ENCODE data around the gene ADGRB3.

ADGRB3 gene

GRCh38 chr6:69064226-69064625, 429.1 kb downstream of the ADGRB3 start:
- DNase-seq: no peak
- no peak overlapping the region for H3K4me3 ChIP-seq (ENCODE audit: insufficient read depth in 1 of 2, low read depth in 1 of 2, low read length in 2 of 2)
- H3K27ac ChIP-seq (ENCODE audit: low read length, poor library complexity, severe bottlenecking): no peak overlapping the region
- no peak overlapping the region for H4K8ac ChIP-seq (ENCODE audit: low read length)
- no peak overlapping the region for H2BK15ac ChIP-seq (ENCODE audit: low read depth, poor library complexity, severe bottlenecking)
- H3K4me1 ChIP-seq (ENCODE audit: control insufficient read depth, insufficient read depth, low read depth, low read length): no peaks in the 10 kb centered on the region
- H4K91ac ChIP-seq (ENCODE audit: low read length): no peak overlapping the region
- H2BK12ac ChIP-seq (ENCODE audit: low read length in 2 of 2): no peak overlapping the region
- H3K4ac ChIP-seq (ENCODE audit: low read depth in 1 of 2, low read length in 2 of 2): no peak overlapping the region
- no peak overlapping the region for H2BK120ac ChIP-seq (ENCODE audit: low read depth, low read length)
- H2AFZ ChIP-seq (ENCODE audit: low read depth, low read length): no peak overlapping the region
- H3K9me3 ChIP-seq (ENCODE audit: control insufficient read depth, low read length): no peaks in the 10 kb centered on the region
- H2BK5ac ChIP-seq (ENCODE audit: low read depth, low read length, poor library complexity, severe bottlenecking): no peak overlapping the region
- WGBS: no CpG with 5 or more reads among the region's 1 CpG
- H3K79me1 ChIP-seq (replicated peaks; ENCODE audit: low read length, poor library complexity, severe bottlenecking): no peaks in the 10 kb centered on the region
- no peak overlapping the region for H3K9ac ChIP-seq (ENCODE audit: low read length)
- H3K36me3 ChIP-seq (ENCODE audit: control insufficient read depth in 1 of 2, insufficient read depth in 2 of 2, low read depth in 1 of 2, low read length in 2 of 2): no peaks in the 10 kb centered on the region
- H3K18ac ChIP-seq (ENCODE audit: low read depth in 1 of 2, low read length in 2 of 2): no peak overlapping the region
- H2AK5ac ChIP-seq (ENCODE audit: low read length, severe bottlenecking): no peak overlapping the region
- no peak overlapping the region for H3K23ac ChIP-seq (ENCODE audit: low read length in 2 of 2)
- H3K4me2 ChIP-seq (ENCODE audit: low read length, poor library complexity, severe bottlenecking): no peak overlapping the region
- no peak overlapping the region for H3K14ac ChIP-seq (ENCODE audit: low read length in 2 of 2)
- no peaks in the 10 kb centered on the region for H3K27me3 ChIP-seq (ENCODE audit: control insufficient read depth in 1 of 2, insufficient read depth in 1 of 2, low read length in 2 of 2)

- H4K91ac ChIP-seq (ENCODE audit: low read length): no peak overlapping the region
- no peak overlapping the region for H2AK5ac ChIP-seq (ENCODE audit: low read length, severe bottlenecking)
- H3K4me1 ChIP-seq (ENCODE audit: control insufficient read depth, insufficient read depth, low read depth, low read length): peaks cover 1% of the 10 kb centered on the region
- H3K14ac ChIP-seq (ENCODE audit: low read length in 2 of 2): no peak overlapping the region
- no peak for DNase-seq
- H3K9ac ChIP-seq (ENCODE audit: low read length): no peak overlapping the region
- H3K4me2 ChIP-seq (ENCODE audit: low read length, poor library complexity, severe bottlenecking): no peak overlapping the region
- no peak overlapping the region for H3K4ac ChIP-seq (ENCODE audit: low read depth in 1 of 2, low read length in 2 of 2)
- H3K4me3 ChIP-seq (ENCODE audit: insufficient read depth in 1 of 2, low read depth in 1 of 2, low read length in 2 of 2): no peak overlapping the region
- peaks cover 2% of the 10 kb centered on the region for H3K79me1 ChIP-seq (replicated peaks; ENCODE audit: low read length, poor library complexity, severe bottlenecking)
- no peaks in the 10 kb centered on the region for H3K27me3 ChIP-seq (ENCODE audit: control insufficient read depth in 1 of 2, insufficient read depth in 1 of 2, low read length in 2 of 2)
- 43% methylated on average over 1 of the region's 1 CpG for WGBS
- no peak overlapping the region for H3K23ac ChIP-seq (ENCODE audit: low read length in 2 of 2)
- no peak overlapping the region for H3K18ac ChIP-seq (ENCODE audit: low read depth in 1 of 2, low read length in 2 of 2)
- no peak overlapping the region for H2BK15ac ChIP-seq (ENCODE audit: low read depth, poor library complexity, severe bottlenecking)
- H2AFZ ChIP-seq (ENCODE audit: low read depth, low read length): no peak overlapping the region
- no peak overlapping the region for H4K8ac ChIP-seq (ENCODE audit: low read length)
- no peak overlapping the region for H2BK5ac ChIP-seq (ENCODE audit: low read depth, low read length, poor library complexity, severe bottlenecking)
- no peaks in the 10 kb centered on the region for H3K9me3 ChIP-seq (ENCODE audit: control insufficient read depth, low read length)
- H3K27ac ChIP-seq (ENCODE audit: low read length, poor library complexity, severe bottlenecking): no peak overlapping the region
- no peak overlapping the region for H2BK120ac ChIP-seq (ENCODE audit: low read depth, low read length)
- no peaks in the 10 kb centered on the region for H3K36me3 ChIP-seq (ENCODE audit: control insufficient read depth in 1 of 2, insufficient read depth in 2 of 2, low read depth in 1 of 2, low read length in 2 of 2)
- no peak overlapping the region for H2BK12ac ChIP-seq (ENCODE audit: low read length in 2 of 2)
Measured at GRCh38 chr6:69069881-69070280, 434.8 kb downstream of the ADGRB3 start.

- Histone ChIP-seq H2BK12ac (ENCODE audit: low read length in 2 of 2) (no peak overlapping the region), H3K4me1 (ENCODE audit: control insufficient read depth, insufficient read depth, low read depth, low read length) (peaks cover 1% of the 10 kb centered on the region), H3K14ac (ENCODE audit: low read length in 2 of 2) (no peak overlapping the region), H3K79me1 (replicated peaks; ENCODE audit: low read length, poor library complexity, severe bottlenecking) (peaks cover 2% of the 10 kb centered on the region), H3K9ac (ENCODE audit: low read length) (no peak overlapping the region), H3K9me3 (ENCODE audit: control insufficient read depth, low read length) (no peaks in the 10 kb centered on the region), H3K4me2 (ENCODE audit: low read length, poor library complexity, severe bottlenecking) (no peak overlapping the region), H3K4me3 (ENCODE audit: insufficient read depth in 1 of 2, low read depth in 1 of 2, low read length in 2 of 2) (no peak overlapping the region), H2AK5ac (ENCODE audit: low read length, severe bottlenecking) (no peak overlapping the region), H4K91ac (ENCODE audit: low read length) (no peak overlapping the region), H3K27me3 (ENCODE audit: control insufficient read depth in 1 of 2, insufficient read depth in 1 of 2, low read length in 2 of 2) (no peaks in the 10 kb centered on the region), H2AFZ (ENCODE audit: low read depth, low read length) (no peak overlapping the region), H3K23ac (ENCODE audit: low read length in 2 of 2) (no peak overlapping the region), H2BK15ac (ENCODE audit: low read depth, poor library complexity, severe bottlenecking) (no peak overlapping the region), H4K8ac (ENCODE audit: low read length) (no peak overlapping the region), H3K36me3 (ENCODE audit: control insufficient read depth in 1 of 2, insufficient read depth in 2 of 2, low read depth in 1 of 2, low read length in 2 of 2) (no peaks in the 10 kb centered on the region), H2BK5ac (ENCODE audit: low read depth, low read length, poor library complexity, severe bottlenecking) (no peak overlapping the region), H3K18ac (ENCODE audit: low read depth in 1 of 2, low read length in 2 of 2) (no peak overlapping the region), H3K4ac (ENCODE audit: low read depth in 1 of 2, low read length in 2 of 2) (no peak overlapping the region), H3K27ac (ENCODE audit: low read length, poor library complexity, severe bottlenecking) (no peak overlapping the region), H2BK120ac (ENCODE audit: low read depth, low read length) (no peak overlapping the region)
- DNase-seq: no peak
- 100% methylated on average over 1 of the region's 1 CpG for WGBS
Measured at GRCh38 chr6:69072796-69073195, 437.7 kb downstream of the ADGRB3 start.

- no peak overlapping the region for H3K9ac ChIP-seq (ENCODE audit: low read length)
- H3K14ac ChIP-seq (ENCODE audit: low read length in 2 of 2): no peak overlapping the region
- DNase-seq: no peak
- H4K91ac ChIP-seq (ENCODE audit: low read length): no peak overlapping the region
- H3K27me3 ChIP-seq (ENCODE audit: control insufficient read depth in 1 of 2, insufficient read depth in 1 of 2, low read length in 2 of 2): no peaks in the 10 kb centered on the region
- no peak overlapping the region for H2BK120ac ChIP-seq (ENCODE audit: low read depth, low read length)
- H2BK12ac ChIP-seq (ENCODE audit: low read length in 2 of 2): no peak overlapping the region
- H3K79me1 ChIP-seq (replicated peaks; ENCODE audit: low read length, poor library complexity, severe bottlenecking): no peaks in the 10 kb centered on the region
- H3K4ac ChIP-seq (ENCODE audit: low read depth in 1 of 2, low read length in 2 of 2): no peak overlapping the region
- no peaks in the 10 kb centered on the region for H3K36me3 ChIP-seq (ENCODE audit: control insufficient read depth in 1 of 2, insufficient read depth in 2 of 2, low read depth in 1 of 2, low read length in 2 of 2)
- H2AK5ac ChIP-seq (ENCODE audit: low read length, severe bottlenecking): no peak overlapping the region
- no peak overlapping the region for H4K8ac ChIP-seq (ENCODE audit: low read length)
- H2BK5ac ChIP-seq (ENCODE audit: low read depth, low read length, poor library complexity, severe bottlenecking): no peak overlapping the region
- H3K4me3 ChIP-seq (ENCODE audit: insufficient read depth in 1 of 2, low read depth in 1 of 2, low read length in 2 of 2): no peak overlapping the region
- H2AFZ ChIP-seq (ENCODE audit: low read depth, low read length): no peak overlapping the region
- H2BK15ac ChIP-seq (ENCODE audit: low read depth, poor library complexity, severe bottlenecking): no peak overlapping the region
- H3K27ac ChIP-seq (ENCODE audit: low read length, poor library complexity, severe bottlenecking): peak overlapping the region; percentile 82
- peaks cover 2% of the 10 kb centered on the region for H3K4me1 ChIP-seq (ENCODE audit: control insufficient read depth, insufficient read depth, low read depth, low read length)
- 80% methylated on average over 2 of the region's 4 CpGs for WGBS
- no peak overlapping the region for H3K23ac ChIP-seq (ENCODE audit: low read length in 2 of 2)
- no peak overlapping the region for H3K4me2 ChIP-seq (ENCODE audit: low read length, poor library complexity, severe bottlenecking)
- H3K18ac ChIP-seq (ENCODE audit: low read depth in 1 of 2, low read length in 2 of 2): no peak overlapping the region
- H3K9me3 ChIP-seq (ENCODE audit: control insufficient read depth, low read length): no peaks in the 10 kb centered on the region
Measured at GRCh38 chr6:69084746-69085335, 449.8 kb downstream of the ADGRB3 start.
